GM18858 (cell line): ENCODE results near the gene FAIM2.

Experiments
- ATAC-seq: cut with Tn5 transposase; IDR thresholded peaks from one replicate; pipeline ENCODE4 v1.9.1; 2021; ENCODE audit not compliant: unreplicated experiment

The FAIM2 gene

DNA sequence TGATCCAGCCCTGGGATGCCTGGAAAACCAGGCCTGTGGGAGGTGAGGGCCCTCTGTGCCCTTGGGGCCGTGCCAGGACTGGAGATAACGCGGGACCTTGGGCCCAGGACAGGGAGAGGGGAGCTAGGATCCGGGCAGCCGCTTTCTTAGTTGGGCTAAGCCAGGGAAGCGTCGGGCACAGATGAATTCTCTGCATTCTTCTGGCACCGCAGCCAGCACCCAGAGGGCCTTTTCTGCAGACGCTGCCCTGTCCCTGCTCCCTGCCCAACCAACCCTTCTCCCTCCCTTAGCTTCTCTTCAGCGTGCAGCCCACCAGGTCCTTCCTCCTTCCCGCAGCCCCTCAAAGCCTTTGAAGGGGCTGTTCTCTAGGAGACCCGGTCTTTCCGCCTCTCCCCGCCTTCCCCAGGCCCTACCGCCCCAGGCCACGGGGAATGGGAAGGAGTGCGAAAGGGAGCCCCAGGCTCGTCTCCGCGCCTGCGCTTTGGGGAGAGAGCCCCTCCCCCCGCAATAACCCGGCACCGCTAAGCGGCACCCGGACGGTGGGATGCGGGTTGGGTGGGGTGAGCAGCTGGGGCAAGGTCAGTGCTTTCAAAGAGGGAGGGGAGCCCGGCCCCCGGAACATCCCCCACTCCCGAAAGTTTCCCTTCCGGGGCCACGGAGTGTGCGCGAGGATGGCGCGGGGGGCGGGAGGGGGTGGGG is 76.2 kb downstream of the FAIM2 start:
- no peak for ATAC-seq

DNA sequence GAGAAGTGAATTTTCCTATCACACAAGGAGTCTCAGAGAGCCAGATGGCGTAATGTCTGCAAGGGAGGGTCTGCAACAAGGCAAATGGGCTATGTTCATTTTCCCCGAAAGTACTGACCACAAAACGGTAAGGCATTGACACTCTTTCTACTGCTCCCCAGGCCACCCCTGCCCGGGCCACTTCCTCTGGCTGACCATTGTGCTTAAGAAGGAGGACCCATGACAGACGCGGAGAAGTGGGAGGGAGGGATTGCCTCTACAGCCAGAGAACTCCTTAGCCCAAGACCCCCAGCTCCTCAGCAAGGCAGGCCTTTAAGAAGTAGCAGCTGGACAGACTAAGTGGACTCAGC is 76.7 kb downstream of the FAIM2 start:
- ATAC-seq: no peak

DNA sequence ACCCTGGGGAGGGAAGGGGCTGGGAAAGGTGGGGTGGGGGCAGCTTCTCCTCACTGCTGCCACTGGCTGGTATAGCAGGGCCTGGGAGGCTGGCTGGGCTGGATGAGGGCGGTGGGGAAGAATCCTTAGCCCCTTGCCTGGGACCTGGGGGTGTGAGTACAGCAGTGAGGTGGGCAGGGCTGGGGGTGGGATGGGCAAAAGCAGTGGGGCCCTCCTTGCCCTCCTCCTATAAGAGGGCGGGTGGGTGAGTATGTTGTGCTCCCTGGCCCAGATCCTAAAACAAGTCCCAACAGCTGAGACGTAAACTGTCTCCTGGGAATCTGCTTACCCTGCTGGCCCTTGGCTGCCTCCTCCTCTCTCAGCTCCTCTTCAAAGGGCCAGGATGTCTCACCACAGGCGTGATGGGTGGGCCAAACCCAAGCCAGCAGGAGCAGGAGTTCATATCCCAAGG is 77.7 kb downstream of the FAIM2 start:
- ATAC-seq: no peak

DNA sequence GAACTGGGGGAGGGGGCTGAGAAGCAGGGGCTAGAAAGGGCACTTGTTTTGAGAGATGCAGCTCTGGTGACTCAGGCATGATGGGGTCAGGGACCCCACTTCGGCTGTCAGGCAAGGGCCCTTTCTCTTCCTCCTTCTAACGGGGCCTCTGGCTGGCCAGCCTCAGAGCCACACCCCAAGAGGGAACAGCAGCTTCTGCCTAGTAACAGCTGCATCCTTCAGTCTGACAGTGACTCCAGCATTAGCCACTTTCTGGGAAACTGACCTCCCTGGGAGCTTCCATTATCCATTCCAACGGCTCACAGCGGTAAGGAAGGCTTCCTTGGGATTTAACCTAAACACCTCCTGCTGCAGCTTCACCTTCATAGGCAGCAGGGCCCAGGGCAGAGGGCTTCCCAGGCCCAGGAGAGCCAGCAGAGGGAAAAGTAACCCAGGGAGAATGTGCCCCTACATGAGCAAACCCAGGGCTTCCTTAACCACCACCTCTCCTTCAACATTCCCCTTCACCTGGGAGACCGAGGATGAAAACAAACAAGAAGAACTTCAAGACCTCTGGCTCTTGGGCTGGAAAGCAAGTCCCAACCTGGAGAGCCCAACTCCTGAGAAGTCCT is 78.2 kb downstream of the FAIM2 start:
- ATAC-seq: no peak

DNA sequence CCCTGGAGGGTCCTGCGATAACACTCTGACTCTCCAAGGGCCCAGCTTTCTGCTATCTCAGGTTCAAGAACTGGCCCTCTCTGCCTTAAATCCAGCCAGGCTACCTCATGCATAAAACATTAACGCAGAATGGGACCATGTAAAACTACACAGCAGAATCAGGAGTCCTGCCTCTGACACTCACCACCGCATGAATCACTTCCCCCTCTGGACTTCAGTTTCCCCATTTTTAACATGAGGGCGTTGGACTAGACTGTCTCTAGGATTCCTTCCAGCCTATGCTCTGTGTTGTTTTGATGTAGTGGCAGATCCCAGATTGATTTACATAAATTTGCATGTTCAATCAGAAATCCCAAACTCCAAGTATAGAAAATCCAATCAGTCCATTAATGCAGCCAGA is 78.8 kb downstream of the FAIM2 start:
- no peak for ATAC-seq

DNA sequence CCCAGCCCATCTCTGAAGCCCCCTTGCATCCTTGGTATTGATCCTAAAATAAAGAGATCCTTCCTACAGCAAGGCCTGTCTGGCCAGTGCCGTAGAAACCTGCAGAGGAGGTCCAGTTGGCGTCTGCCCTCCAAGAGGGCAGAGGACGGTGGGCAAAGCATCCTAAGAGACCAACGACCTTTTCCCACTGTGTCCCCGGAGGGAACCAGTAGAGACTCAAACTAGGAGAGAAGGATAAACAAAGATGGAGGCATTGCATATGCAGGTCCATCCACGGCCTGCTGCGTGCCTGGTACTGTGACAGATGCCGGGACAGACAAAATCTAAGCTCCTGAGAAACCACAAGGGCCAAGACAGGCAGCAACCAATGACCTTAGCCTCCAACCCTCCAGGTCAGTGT is 79.3 kb downstream of the FAIM2 start:
- no peak for ATAC-seq

DNA sequence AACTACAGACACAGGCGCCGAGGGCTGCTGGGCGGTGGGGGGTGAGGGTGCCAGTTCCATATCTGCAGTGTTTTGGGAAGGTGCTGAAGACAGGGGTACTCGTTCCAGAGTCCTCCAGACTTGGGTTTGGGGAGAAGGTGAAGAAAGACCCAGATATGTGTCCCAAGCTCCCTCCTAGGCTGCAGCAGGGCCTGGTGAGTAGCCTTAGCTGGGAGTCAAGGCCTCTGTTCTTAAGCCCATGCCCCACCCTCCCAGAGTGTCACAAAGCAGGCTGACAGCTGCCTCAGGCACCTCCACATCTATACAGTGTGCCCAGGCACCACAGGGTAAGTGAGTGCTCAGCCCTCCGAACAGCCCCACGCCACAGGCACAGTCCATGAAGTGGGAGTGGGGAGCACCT is 79.7 kb downstream of the FAIM2 start:
- no peak for ATAC-seq

DNA sequence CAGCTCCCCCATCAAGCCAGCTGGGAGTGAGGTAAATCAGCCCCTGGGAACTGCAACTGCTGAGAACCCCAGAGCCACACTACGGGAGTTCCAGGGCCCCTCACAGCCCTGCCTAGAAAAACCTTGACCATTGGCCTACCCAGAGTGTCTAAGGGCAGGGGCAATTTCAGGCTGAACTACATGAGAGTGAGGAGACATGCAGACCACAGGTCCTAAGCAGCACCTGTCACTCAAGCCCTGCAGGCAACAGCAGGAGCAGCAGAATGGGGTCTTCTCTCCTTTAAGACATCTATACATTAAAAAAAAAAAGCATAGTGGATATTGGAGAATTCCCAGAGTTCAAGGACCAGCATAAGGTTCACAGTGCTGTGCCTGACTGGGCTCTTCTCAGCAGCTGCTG is 80.3 kb downstream of the FAIM2 start:
- ATAC-seq: no peak

DNA sequence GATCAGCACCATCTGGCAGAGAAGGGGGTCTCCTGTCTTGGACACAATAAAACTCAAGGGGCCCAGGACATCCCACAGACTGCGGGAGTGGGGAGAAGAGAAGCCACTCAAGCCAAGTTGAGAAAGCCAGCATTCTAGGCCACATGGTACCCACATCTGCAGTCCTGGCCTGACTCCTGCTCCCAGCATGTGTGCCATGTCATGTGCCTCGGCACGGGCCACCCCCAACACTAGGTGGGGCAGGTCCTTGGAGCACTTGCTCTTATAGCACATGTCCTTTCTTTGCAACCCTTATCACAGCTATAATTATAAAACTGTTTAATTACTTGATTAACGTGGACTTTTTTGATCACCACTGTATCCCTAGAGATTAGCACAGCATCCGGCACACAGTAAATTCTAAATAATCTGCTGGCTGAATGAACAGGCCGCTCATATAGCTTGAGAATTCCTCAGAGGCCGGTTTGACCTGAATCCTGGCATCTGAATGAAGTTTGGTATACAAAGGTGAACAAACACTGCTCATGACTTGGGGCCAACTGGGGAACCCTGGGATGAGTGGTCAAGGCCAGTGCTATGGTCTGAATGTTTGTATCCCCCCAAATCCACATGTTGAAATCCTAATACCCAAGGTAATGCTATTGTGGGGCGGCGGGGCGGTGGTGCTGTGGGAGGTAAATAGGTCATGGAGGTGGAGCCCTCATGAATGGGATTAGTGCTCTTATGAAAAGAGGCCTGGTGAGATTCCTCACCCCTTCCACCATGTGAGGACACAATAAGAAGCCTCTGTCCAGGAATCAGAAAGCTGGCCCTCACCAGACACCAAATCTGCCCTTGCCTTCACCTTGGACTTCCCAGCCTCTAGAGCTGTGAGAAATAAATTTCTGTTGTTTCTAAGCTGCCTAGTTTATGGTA is 82.1 kb downstream of the FAIM2 start:
- ATAC-seq: no peak

DNA sequence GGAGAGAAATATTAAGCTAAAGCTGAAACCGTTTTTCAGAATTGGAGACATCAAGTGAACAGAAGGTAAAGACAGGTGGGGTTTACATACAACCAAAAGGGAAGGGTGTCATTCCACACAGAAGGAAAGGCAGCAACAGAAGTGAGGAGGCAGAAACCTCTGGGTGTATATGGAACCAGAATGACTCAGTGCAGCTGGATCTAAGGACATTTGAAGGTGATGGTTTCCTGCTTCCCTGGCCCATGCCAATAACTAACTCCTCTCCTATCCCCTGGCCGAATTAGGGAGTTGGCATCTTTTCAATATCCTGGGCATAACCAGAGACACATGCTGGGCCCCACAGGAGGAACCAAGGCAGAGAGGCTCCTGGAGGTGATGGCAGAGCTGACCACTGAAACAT is 83.9 kb downstream of the FAIM2 start:
- no peak for ATAC-seq

DNA sequence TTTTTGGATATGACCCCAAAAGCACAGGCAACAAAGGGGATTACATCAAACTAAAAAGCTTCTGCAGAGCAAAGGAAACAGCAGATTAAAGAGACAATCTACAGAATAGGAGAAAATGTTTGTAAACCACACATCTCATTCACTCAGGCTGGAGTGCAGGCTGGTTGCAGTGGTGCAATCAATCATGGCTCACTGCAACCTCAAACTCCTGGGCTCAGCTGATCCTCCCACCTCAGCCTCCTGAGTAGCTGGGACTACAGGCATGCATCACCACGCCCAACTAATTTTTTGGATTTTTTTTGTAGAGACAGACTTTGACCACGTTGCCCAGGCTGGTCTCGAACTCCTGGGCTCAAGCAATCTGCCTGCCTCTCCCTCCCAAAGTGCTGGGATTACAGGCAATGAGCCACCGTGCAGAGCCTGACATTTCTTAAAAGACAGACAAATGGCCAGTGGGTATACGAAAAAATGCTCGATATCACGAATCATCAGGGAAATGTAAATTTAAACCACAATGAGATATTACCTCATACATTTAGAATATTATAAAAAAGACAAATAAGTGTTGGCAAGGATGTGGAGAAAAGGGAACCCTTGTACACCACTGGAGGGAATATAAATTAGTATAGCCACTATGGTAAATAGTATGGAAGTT is 85.3 kb downstream of the FAIM2 start:
- ATAC-seq: no peak
